Measurements from ENCODE around the gene RECK. TPM values are rescaled to one million over a fixed set of nuclear protein-coding genes. Genes with fewer than 3 reads are reported as not detected.

The RECK gene
- total RNA-seq, 4 donors from 2014 or later: 7.1 to 20.0 (median 18.6) TPM

GRCh38 chr9:36102742-36103495 is 66.2 kb downstream of the RECK start:
- 64 to 73% methylated on average over 10 of the region's 10 CpGs for WGBS, 2 donors

GRCh38 chr9:36109071-36109470 is 72.4 kb downstream of the RECK start:
- H3K9me3 ChIP-seq: no peaks in the 10 kb centered on the region
- DNase-seq: no peak
- intact Hi-C loops (cut with DNase I): no loop called here
- H3K36me3 ChIP-seq: no peaks in the 10 kb centered on the region
- H3K27me3 ChIP-seq: no peaks in the 10 kb centered on the region
- TF ChIP-seq POLR2A (IDR thresholded peaks at IDR 0.05) (no peak), CTCF (IDR thresholded peaks at IDR 0.05) (no peak)
- H3K4me3 ChIP-seq (replicated peaks in 1 of 3): no peak overlapping the region
- H3K4me1 ChIP-seq: peaks cover 0 to 5% of the 10 kb centered on the region in 2 donors
- 61 to 83% methylated on average over 2 of the region's 2 CpGs for WGBS, 2 donors
- H3K27ac ChIP-seq: no peak overlapping the region

More at GRCh38 chr9:36102742-36103495, 66.2 kb downstream of the RECK start:
- H3K27ac ChIP-seq: peak overlapping the region in 1 of 3 donors; percentile 4
- intact Hi-C loops (cut with DNase I): loop anchor here (2.0 kb wide), 1 partner anchor 64 kb away; no protein-coding TSS in a partner anchor
- TF ChIP-seq POLR2A (IDR thresholded peaks at IDR 0.05): no peak
- TF ChIP-seq CTCF (IDR thresholded peaks at IDR 0.05): peak; percentile 39 to 89 (median 80)
- peak; percentile 86 to 91 for DNase-seq
- H3K9me3 ChIP-seq: no peaks in the 10 kb centered on the region
- H3K36me3 ChIP-seq: no peaks in the 10 kb centered on the region
- no peak overlapping the region for H3K4me3 ChIP-seq (replicated peaks in 1 of 3)
- H3K27me3 ChIP-seq: no peaks in the 10 kb centered on the region
- H3K4me1 ChIP-seq: no peaks in the 10 kb centered on the region

- no peak overlapping the region for H3K4me3 ChIP-seq (replicated peaks in 1 of 3)
- H3K27me3 ChIP-seq: no peaks in the 10 kb centered on the region
- H3K9me3 ChIP-seq: no peaks in the 10 kb centered on the region
- intact Hi-C loops (cut with DNase I): no loop called here
- TF ChIP-seq POLR2A (IDR thresholded peaks at IDR 0.05): no peak
- no peak for TF ChIP-seq CTCF (IDR thresholded peaks at IDR 0.05)
- H3K4me1 ChIP-seq: peaks cover 0 to 5% of the 10 kb centered on the region in 2 donors
- 92 to 97% methylated on average over 2 of the region's 2 CpGs for WGBS, 2 donors
- no peak for DNase-seq
- H3K27ac ChIP-seq: no peak overlapping the region
- no peaks in the 10 kb centered on the region for H3K36me3 ChIP-seq
Observed at GRCh38 chr9:36110434-36110833, 73.7 kb downstream of the RECK start.

- WGBS, 2 donors: 91 to 94% methylated on average over 3 of the region's 3 CpGs
- Histone ChIP-seq H3K9me3 (no peaks in the 10 kb centered on the region), H3K4me3 (replicated peaks in 1 of 3) (no peak overlapping the region), H3K27me3 (no peaks in the 10 kb centered on the region), H3K36me3 (no peaks in the 10 kb centered on the region), H3K27ac (no peak overlapping the region), H3K4me1 (peaks cover 0 to 5% of the 10 kb centered on the region in 2 donors)
- no peak for TF ChIP-seq POLR2A (IDR thresholded peaks at IDR 0.05)
- no peak for TF ChIP-seq CTCF (IDR thresholded peaks at IDR 0.05)
- no peak for DNase-seq
- intact Hi-C loops (cut with DNase I): no loop called here
Observed at GRCh38 chr9:36112516-36112915, 75.8 kb downstream of the RECK start.

- Histone ChIP-seq H3K4me3 (replicated peaks in 1 of 3) (no peak overlapping the region), H3K36me3 (no peaks in the 10 kb centered on the region), H3K4me1 (peaks cover 6 to 11% of the 10 kb centered on the region in 2 donors), H3K27me3 (no peaks in the 10 kb centered on the region), H3K27ac (no peak overlapping the region), H3K9me3 (no peaks in the 10 kb centered on the region)
- DNase-seq: no peak
- intact Hi-C loops (cut with DNase I): no loop called here
- 86 to 92% methylated on average over 2 of the region's 2 CpGs for WGBS, 2 donors
- no peak for TF ChIP-seq POLR2A (IDR thresholded peaks at IDR 0.05)
- TF ChIP-seq CTCF (IDR thresholded peaks at IDR 0.05): no peak
Observed at GRCh38 chr9:36113999-36114398, 77.3 kb downstream of the RECK start.
